GM12872 (cell line): ENCODE results near the gene ARVCF.

Source experiments
- TF ChIP-seq, protein P1 (sequence below): IDR thresholded peaks from 3 replicates; pipeline ENCODE4 v1.5.1; 2011; ENCODE audit warnings: low read depth, mild to moderate bottlenecking, low read length, moderate library complexity; ENCODE audit not compliant: insufficient read depth

ARVCF gene

DNA sequence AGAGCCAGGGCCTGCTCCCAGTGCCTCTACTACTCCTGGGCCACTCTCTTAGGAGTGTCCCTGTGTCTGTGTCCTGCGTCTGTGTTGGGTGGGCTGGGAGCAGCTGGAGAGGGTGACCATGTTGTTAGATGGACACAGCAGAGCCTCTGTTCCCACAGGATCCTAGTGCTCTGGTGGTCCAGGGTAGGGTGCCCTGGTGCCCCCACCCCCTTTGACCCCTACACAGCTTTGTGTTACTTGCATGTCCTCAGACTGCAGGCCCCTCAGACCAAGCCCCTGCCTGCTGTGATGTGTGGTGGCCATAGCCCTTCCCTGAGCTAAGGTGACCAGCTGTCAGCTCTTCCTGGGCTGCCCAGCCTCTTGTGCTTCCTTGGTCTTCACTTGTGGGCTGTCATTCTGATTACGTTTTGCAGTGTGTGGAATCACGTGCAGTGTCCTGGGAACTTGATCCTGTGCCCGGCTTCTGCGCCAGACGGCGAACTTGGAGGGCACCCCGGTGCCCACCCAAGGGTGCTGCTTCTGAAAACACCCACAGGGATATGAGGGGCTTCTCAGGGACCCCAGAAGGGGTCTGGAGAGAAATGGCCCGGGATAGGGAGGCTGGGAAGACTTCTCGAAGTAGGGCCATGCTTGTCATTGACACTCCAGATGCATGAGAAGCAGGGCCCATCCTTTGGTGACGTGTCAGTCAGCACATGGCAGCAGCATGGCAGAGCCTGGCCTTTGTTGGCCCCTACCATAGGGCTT lies 5.8 kb upstream of the ARVCF start:
- TF ChIP-seq, protein P1, sequence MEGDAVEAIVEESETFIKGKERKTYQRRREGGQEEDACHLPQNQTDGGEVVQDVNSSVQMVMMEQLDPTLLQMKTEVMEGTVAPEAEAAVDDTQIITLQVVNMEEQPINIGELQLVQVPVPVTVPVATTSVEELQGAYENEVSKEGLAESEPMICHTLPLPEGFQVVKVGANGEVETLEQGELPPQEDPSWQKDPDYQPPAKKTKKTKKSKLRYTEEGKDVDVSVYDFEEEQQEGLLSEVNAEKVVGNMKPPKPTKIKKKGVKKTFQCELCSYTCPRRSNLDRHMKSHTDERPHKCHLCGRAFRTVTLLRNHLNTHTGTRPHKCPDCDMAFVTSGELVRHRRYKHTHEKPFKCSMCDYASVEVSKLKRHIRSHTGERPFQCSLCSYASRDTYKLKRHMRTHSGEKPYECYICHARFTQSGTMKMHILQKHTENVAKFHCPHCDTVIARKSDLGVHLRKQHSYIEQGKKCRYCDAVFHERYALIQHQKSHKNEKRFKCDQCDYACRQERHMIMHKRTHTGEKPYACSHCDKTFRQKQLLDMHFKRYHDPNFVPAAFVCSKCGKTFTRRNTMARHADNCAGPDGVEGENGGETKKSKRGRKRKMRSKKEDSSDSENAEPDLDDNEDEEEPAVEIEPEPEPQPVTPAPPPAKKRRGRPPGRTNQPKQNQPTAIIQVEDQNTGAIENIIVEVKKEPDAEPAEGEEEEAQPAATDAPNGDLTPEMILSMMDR: no peak

DNA sequence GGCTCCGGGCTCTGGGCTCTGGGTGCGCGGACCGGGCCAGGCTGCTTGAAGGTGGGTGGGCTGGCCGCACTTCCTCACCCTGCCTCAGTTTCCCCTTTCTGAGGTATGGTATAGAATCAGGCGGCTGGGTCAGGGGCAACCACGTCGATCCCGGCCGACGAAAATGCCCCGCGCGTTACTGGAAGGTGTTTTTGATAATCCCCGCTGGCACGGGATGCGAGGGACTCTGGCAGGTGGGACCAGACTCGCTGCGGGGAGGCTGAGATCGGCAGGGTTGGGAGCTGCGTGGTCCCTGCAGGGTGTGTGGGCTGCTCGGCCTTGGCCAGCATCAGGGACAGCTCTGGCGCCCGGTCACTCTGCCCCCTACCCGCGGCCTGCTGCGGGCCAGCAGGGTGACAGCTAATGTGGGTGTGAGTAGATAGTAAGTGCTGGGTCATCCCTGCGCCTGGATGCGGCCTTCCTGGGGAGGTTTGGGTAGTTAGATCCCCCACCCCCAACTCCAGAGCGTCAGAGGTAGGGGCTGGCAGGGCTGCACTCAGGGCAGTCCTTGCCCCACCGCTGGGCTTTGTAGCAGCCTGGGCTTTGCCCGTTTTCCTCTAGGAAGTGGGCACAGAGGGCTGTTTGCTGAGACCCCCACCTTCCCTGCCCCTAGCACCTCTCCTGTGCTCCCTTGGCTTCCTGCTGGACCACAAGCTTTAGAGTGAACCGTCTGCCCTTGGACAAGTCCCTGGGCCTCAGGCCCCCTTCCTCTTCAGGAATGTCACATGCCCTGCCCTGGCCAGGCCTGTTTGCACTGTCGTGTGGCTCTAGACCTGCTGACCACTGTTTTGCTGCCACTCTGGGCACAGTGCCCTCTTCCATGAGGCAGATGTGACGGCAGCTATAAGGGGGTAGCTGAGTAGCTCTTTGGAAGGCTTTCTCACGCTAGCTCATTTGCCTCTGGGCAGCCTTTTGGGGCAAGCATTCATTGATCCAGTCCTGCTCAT lies 4.9 kb upstream of the ARVCF start:
- TF ChIP-seq, protein P1: no peak

DNA sequence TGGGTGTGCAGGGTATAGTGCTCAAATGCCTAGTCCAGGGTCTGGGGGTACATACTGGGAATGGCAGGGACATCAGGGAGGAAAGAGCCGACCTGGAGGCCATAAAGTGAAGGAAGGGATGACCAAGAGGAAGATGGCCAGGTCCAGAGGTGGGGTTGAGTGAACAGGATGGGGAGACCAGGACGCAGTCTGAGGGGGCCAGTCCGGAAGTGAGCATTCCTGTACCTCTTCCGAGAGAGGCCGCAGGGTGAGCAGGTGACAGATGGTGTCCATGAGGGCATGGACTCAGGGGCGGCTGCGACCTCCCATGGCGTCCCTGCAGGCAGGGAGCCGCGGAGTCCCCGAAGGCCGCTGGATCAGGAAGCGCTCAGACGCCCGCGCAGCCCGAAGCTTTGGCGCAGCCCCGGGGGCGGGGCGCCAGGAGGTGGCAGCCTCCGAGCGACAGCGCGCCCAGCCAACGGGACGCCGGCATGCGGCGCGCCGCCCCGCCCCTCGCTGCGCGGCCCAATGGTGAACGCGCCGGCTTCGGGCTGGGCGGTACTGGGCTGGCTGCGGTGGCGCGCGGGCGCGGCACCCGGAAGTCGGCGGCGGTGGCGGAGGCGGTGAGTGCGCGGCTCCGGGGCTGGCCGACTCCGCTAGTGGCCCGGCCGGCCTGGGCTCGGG lies 4.0 kb upstream of the ARVCF start, which contains the start of gene TANGO2:
Gene TANGO2, plus strand, starts transcription at position 578 of the 663 bp plus-strand sequence. CDS start 15,689 bp downstream, outside the sequence.
- TF ChIP-seq, protein P1: no peak

DNA sequence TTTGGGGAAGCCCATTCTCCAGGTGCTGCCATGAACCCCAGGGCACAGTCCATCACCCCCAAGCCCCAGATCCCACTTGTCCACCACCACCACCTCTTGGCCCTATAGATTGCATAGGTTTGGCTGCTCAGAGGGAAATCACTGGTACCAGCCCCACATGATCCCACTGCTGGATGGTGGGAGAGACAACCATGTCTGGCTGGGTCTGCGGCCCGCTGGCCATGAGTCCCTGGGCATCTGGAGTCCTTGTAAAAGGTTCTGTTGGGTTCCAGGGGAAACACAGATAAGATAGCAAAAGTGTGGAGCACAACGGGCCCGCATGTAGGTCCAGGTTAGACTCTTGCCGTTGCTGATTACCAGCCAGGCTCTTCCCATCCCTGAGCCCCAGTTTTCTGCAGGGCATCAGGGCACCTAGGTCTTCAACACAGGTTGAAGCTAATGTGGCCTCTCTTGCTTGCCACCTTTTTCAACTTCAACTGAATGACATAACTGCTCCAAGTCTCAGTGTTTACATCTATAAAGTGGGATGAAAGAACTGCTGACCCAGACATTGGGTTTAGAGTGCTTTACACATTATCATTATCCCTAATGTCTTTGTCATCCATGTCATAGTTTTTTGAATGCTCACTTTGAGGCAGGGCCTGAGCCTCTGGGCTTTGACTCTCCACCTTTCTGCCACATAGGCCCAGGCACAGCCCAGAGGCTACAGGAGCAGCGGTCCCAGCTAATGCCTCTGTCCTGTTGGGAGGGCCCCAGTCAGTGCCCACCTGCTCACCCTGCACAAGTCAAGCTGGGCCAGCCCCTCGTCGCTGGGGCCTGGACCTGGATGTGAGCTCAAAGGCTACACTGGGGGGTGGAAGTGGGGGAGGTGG lies 3.3 kb upstream of the ARVCF start:
- TF ChIP-seq, protein P1: no peak

DNA sequence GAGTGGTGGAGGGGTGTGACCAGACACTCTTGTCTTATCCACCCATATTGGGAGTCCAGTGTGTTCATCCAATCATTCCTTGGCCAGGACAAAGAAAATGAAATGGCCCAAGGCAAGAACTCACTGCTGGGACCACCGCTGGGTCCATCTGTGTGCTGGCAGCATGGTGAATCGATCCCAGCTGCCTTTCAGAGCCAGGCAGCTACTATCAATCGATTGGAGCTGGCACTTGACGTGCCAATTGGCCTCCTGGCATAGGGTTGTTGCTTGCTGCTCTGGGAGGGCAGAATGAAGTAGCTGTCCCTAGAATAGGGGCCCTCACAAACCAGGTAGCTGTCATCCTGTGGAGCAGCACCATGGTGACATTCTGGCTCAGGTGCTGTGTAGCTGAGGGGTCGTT lies 1.4 kb upstream of the ARVCF start:
- TF ChIP-seq, protein P1: no peak

DNA sequence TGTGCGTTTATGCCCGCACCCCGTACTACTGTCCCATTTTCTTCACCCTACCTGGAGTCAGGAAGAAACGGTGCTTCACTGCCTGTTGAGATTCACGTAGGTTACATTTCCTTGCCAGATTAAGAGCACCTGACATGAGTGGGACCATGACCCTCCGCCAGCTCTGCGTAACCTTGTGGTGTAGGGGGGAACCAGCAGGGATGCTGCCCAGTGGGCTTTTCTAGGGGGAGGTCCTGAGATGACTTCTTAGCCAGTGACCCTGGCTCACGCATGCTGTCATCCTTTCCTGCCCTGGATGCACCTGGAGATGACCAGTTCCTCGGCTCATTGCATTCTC lies 967 bp upstream of the ARVCF start:
- TF ChIP-seq, protein P1: no peak
